ENCODE measurements around the gene TRMT112.
A peak's percentile ranks its signal among the peaks of the same experiment; 100 is the strongest.
"Not testable (repeated sequence)": the region's sequence is repeated elsewhere in the genome, so short reads cannot be mapped to it uniquely, and the experiment has no call there.

The TRMT112 gene

GRCh38 chr11:64307795-64308194 lies 9.6 kb downstream of the TRMT112 start:
- H3K4me3 ChIP-seq (ENCODE audit: low read depth in 1 of 2, low read length in 2 of 2): peak overlapping the region; percentile 75 to 83
- not testable (repeated sequence) for H3K27me3 ChIP-seq (ENCODE audit: control insufficient read depth in 1 of 2, insufficient read depth in 2 of 2, low read length in 2 of 2); H3K27ac ChIP-seq (ENCODE audit: low read depth, low read length); H3K9me3 ChIP-seq (ENCODE audit: control insufficient read depth in 1 of 2, low read length in 2 of 2)
- H3K9ac ChIP-seq (ENCODE audit: low read depth in 1 of 2, low read length in 2 of 2): peak overlapping the region; percentile 80 to 99
- peaks cover 19 to 34% of the 10 kb centered on the region in 2 donors for H3K4me1 ChIP-seq (ENCODE audit: control insufficient read depth in 1 of 2, insufficient read depth in 2 of 2, low read length in 2 of 2)
- peaks cover 12 to 22% of the 10 kb centered on the region in 2 donors for H3K36me3 ChIP-seq (ENCODE audit: control insufficient read depth in 1 of 2, insufficient read depth in 2 of 2, low read length in 2 of 2)

GRCh38 chr11:64306876-64307622 lies 10.3 kb downstream of the TRMT112 start:
- no peaks in the 10 kb centered on the region for H3K27me3 ChIP-seq (ENCODE audit: control insufficient read depth in 1 of 2, insufficient read depth in 2 of 2, low read length in 2 of 2)
- peaks cover 15 to 32% of the 10 kb centered on the region in 2 donors for H3K4me1 ChIP-seq (ENCODE audit: control insufficient read depth in 1 of 2, insufficient read depth in 2 of 2, low read length in 2 of 2)
- peak overlapping the region; percentile 80 to 99 for H3K9ac ChIP-seq (ENCODE audit: low read depth in 1 of 2, low read length in 2 of 2)
- no peaks in the 10 kb centered on the region for H3K9me3 ChIP-seq (ENCODE audit: control insufficient read depth in 1 of 2, low read length in 2 of 2)
- peak overlapping the region; percentile 75 to 83 for H3K4me3 ChIP-seq (ENCODE audit: low read depth in 1 of 2, low read length in 2 of 2)
- H3K27ac ChIP-seq (ENCODE audit: low read depth, low read length): peak overlapping the region; percentile 91
- peaks cover 6 to 17% of the 10 kb centered on the region in 2 donors for H3K36me3 ChIP-seq (ENCODE audit: control insufficient read depth in 1 of 2, insufficient read depth in 2 of 2, low read length in 2 of 2)

GRCh38 chr11:64306563-64306875 lies 10.8 kb downstream of the TRMT112 start:
- peaks cover 15 to 32% of the 10 kb centered on the region in 2 donors for H3K4me1 ChIP-seq (ENCODE audit: control insufficient read depth in 1 of 2, insufficient read depth in 2 of 2, low read length in 2 of 2)
- H3K36me3 ChIP-seq (ENCODE audit: control insufficient read depth in 1 of 2, insufficient read depth in 2 of 2, low read length in 2 of 2): peaks cover 6 to 17% of the 10 kb centered on the region in 2 donors
- H3K27ac ChIP-seq (ENCODE audit: low read depth, low read length): peak overlapping the region; percentile 91

GRCh38 chr11:64305691-64306562 lies 11.4 kb downstream of the TRMT112 start:
- Histone ChIP-seq H3K36me3 (ENCODE audit: control insufficient read depth in 1 of 2, insufficient read depth in 2 of 2, low read length in 2 of 2) (peaks cover 3 to 14% of the 10 kb centered on the region in 2 donors), H3K4me1 (ENCODE audit: control insufficient read depth in 1 of 2, insufficient read depth in 2 of 2, low read length in 2 of 2) (peaks cover 15 to 29% of the 10 kb centered on the region in 2 donors), H3K27ac (ENCODE audit: low read depth, low read length) (peak overlapping the region; percentile 91), H3K4me3 (ENCODE audit: low read depth in 1 of 2, low read length in 2 of 2) (peak overlapping the region; percentile 75 to 83), H3K9me3 (ENCODE audit: control insufficient read depth in 1 of 2, low read length in 2 of 2) (no peaks in the 10 kb centered on the region), H3K9ac (ENCODE audit: low read depth in 1 of 2, low read length in 2 of 2) (peak overlapping the region; percentile 80 to 99), H3K27me3 (ENCODE audit: control insufficient read depth in 1 of 2, insufficient read depth in 2 of 2, low read length in 2 of 2) (no peaks in the 10 kb centered on the region)

More at GRCh38 chr11:64306563-64306875, 10.8 kb downstream of the TRMT112 start:
- Histone ChIP-seq H3K9me3 (ENCODE audit: control insufficient read depth in 1 of 2, low read length in 2 of 2) (no peaks in the 10 kb centered on the region), H3K27me3 (ENCODE audit: control insufficient read depth in 1 of 2, insufficient read depth in 2 of 2, low read length in 2 of 2) (no peaks in the 10 kb centered on the region), H3K4me3 (ENCODE audit: low read depth in 1 of 2, low read length in 2 of 2) (peak overlapping the region; percentile 75 to 83), H3K9ac (ENCODE audit: low read depth in 1 of 2, low read length in 2 of 2) (peak overlapping the region; percentile 80 to 99)

GRCh38 chr11:64305075-64305690 lies 12.2 kb downstream of the TRMT112 start, which contains the start of gene ESRRA:
TSS of gene ESRRA (plus strand) at chr11:64305524. CDS start at chr11:64307180, 1,656 bp downstream.
- peak within 1 kb of the TSS; percentile 75 to 83 for H3K4me3 ChIP-seq (ENCODE audit: low read depth in 1 of 2, low read length in 2 of 2)
- no peaks in the 10 kb centered on the region for H3K9me3 ChIP-seq (ENCODE audit: control insufficient read depth in 1 of 2, low read length in 2 of 2)
- peaks cover 0 to 12% of the 10 kb centered on the region in 2 donors for H3K36me3 ChIP-seq (ENCODE audit: control insufficient read depth in 1 of 2, insufficient read depth in 2 of 2, low read length in 2 of 2)
- peaks cover 7% of the 10 kb centered on the region in 2 donors for H3K27me3 ChIP-seq (ENCODE audit: control insufficient read depth in 1 of 2, insufficient read depth in 2 of 2, low read length in 2 of 2)
- H3K27ac ChIP-seq (ENCODE audit: low read depth, low read length): peak within 1 kb of the TSS; percentile 92
- peak within 1 kb of the TSS; percentile 83 to 99 for H3K9ac ChIP-seq (ENCODE audit: low read depth in 1 of 2, low read length in 2 of 2)
- peaks cover 21 to 34% of the 10 kb centered on the region in 2 donors for H3K4me1 ChIP-seq (ENCODE audit: control insufficient read depth in 1 of 2, insufficient read depth in 2 of 2, low read length in 2 of 2)

DNA sequence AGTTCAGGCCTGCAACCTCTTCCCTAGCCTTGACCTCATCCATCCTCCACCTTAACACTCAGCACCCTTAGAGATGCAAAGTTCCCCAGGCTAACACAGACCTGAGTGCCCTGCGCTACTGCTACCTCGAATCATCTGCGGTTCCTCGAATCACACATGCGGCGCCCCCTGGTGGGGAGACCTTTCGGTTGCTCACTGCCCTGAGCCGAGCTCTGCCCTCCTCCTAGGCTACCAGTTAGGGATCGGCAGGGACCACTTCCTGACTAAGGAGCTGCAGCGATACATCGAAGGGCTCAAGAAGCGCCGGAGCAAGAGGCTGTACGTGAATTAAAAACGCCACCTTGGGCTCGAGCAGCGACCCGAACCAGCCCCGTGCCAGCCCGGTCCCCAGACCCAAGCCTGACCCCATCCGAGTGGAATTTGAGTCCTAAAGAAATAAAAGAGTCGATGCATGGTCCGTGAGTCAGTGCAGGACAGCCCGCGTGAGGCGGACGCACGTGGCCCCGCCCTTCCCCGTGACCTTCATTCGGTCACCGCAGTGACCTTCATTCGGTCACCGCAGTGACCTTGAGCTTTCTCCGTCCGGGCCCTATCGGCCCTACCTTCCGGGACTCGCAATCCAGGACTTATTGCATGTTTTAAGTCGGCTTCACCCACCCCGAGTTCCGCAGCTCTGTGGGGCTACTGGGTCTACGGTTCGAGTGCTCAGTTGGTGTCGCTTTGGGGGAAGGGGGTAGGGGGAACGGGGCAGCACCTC lies 12.9 kb downstream of the TRMT112 start:
- Histone ChIP-seq H3K4me3 (ENCODE audit: low read depth in 1 of 2, low read length in 2 of 2) (peak overlapping the region; percentile 70 to 82), H3K9ac (ENCODE audit: low read depth in 1 of 2, low read length in 2 of 2) (peak overlapping the region; percentile 83 to 86), H3K27me3 (ENCODE audit: control insufficient read depth in 1 of 2, insufficient read depth in 2 of 2, low read length in 2 of 2) (peaks cover 14% of the 10 kb centered on the region in 2 donors), H3K27ac (ENCODE audit: low read depth, low read length) (peak overlapping the region; percentile 92), H3K9me3 (ENCODE audit: control insufficient read depth in 1 of 2, low read length in 2 of 2) (no peaks in the 10 kb centered on the region), H3K36me3 (ENCODE audit: control insufficient read depth in 1 of 2, insufficient read depth in 2 of 2, low read length in 2 of 2) (peaks cover 0 to 12% of the 10 kb centered on the region in 2 donors), H3K4me1 (ENCODE audit: control insufficient read depth in 1 of 2, insufficient read depth in 2 of 2, low read length in 2 of 2) (peaks cover 28 to 41% of the 10 kb centered on the region in 2 donors)

GRCh38 chr11:64304032-64304315 lies 13.4 kb downstream of the TRMT112 start:
- Histone ChIP-seq H3K9ac (ENCODE audit: low read depth in 1 of 2, low read length in 2 of 2) (peak overlapping the region; percentile 83 to 86), H3K4me3 (ENCODE audit: low read depth in 1 of 2, low read length in 2 of 2) (peak overlapping the region; percentile 70 to 82), H3K4me1 (ENCODE audit: control insufficient read depth in 1 of 2, insufficient read depth in 2 of 2, low read length in 2 of 2) (peaks cover 33 to 46% of the 10 kb centered on the region in 2 donors), H3K9me3 (ENCODE audit: control insufficient read depth in 1 of 2, low read length in 2 of 2) (no peaks in the 10 kb centered on the region), H3K36me3 (ENCODE audit: control insufficient read depth in 1 of 2, insufficient read depth in 2 of 2, low read length in 2 of 2) (peaks cover 0 to 12% of the 10 kb centered on the region in 2 donors), H3K27ac (ENCODE audit: low read depth, low read length) (peak overlapping the region; percentile 92), H3K27me3 (ENCODE audit: control insufficient read depth in 1 of 2, insufficient read depth in 2 of 2, low read length in 2 of 2) (peaks cover 15 to 20% of the 10 kb centered on the region in 2 donors)

GRCh38 chr11:64303109-64304031 lies 14.0 kb downstream of the TRMT112 start:
- Histone ChIP-seq H3K4me1 (ENCODE audit: control insufficient read depth in 1 of 2, insufficient read depth in 2 of 2, low read length in 2 of 2) (peaks cover 33 to 47% of the 10 kb centered on the region in 2 donors), H3K4me3 (ENCODE audit: low read depth in 1 of 2, low read length in 2 of 2) (peak overlapping the region in 1 of 2 donors; percentile 70), H3K9ac (ENCODE audit: low read depth in 1 of 2, low read length in 2 of 2) (peak overlapping the region in 1 of 2 donors; percentile 86), H3K9me3 (ENCODE audit: control insufficient read depth in 1 of 2, low read length in 2 of 2) (no peaks in the 10 kb centered on the region), H3K36me3 (ENCODE audit: control insufficient read depth in 1 of 2, insufficient read depth in 2 of 2, low read length in 2 of 2) (peaks cover 0 to 12% of the 10 kb centered on the region in 2 donors), H3K27ac (ENCODE audit: low read depth, low read length) (no peak overlapping the region), H3K27me3 (ENCODE audit: control insufficient read depth in 1 of 2, insufficient read depth in 2 of 2, low read length in 2 of 2) (peaks cover 16 to 21% of the 10 kb centered on the region in 2 donors)
